H7 (cell line): ENCODE measurements around the gene ERGIC2. TPM values are rescaled to one million over a fixed set of nuclear protein-coding genes. Genes with fewer than 3 reads are reported as not detected.
A peak's percentile ranks its signal among the peaks of the same experiment; 100 is the strongest.

Source experiments
- DNase-seq: peaks from one replicate; pipeline ENCODE4 v3.0.0; 2012
- H3K27me3 ChIP-seq: 2 replicates; pipeline ENCODE4 v1.6.0; 2011; ENCODE audit warnings: mild to moderate bottlenecking, low read length; ENCODE audit not compliant: control insufficient read depth, insufficient read depth
- H3K36me3 ChIP-seq: replicated peaks from 2 replicates; pipeline ENCODE4 v1.5.1; 2011; ENCODE audit warnings: low read length; ENCODE audit not compliant: control insufficient read depth, insufficient read depth
- H3K4me3 ChIP-seq: 2 replicates; pipeline ENCODE4 v1.5.1; 2011; ENCODE audit warnings: low read depth, mild to moderate bottlenecking, control low read depth, low read length, moderate library complexity; ENCODE audit not compliant: insufficient read depth
- total RNA-seq: library from RNA; depleted of rRNA; stranded (reverse); fragments of >200 nt; shearing (Covaris generic); gene quantifications from 2 replicates; pipeline ENCODE4 v1.2.3, GENCODE V29; 2014

ERGIC2 gene
- total RNA-seq, 1 experiment from 2014 or later, result 70.8 TPM

DNA sequence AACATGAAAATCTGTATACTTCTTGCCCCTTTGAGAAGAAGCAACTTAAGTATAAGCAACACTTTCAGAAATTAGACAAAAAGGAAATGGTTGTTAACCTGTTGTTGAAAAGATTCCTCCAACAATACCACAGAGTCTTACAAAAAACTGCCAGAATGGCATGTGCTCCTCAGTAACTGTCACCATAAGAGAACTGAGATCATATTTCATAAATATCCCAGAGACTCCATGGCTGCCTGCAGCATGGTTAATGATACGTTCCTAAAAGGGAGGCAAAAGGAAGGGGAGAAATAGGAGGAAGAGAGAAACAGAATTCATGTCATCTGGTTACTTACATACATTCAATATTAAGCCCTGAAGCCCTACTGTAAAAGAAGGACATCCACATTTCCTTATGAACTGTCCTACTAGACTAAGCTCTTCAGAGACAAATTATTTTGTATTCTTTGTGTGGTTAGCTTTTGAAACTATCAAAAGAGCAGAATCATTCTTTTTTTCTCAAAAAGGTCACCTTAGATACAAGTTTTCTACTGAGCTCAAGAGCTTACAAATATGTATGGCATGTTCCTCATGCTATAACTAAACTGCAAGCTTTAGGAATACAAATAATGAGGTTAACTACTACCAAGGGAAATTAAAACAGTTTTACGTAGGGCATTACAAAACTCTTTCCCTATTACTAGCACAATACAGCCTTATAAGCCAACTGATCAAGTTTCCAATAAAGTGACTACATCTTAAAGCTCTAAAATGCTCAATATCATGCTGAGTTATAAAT, 37.8 kb downstream of the ERGIC2 start:
- no peak overlapping the region for H3K4me3 ChIP-seq
- peaks cover 1% of the 10 kb centered on the region; the same call in 1 of the 2 replicates for H3K36me3 ChIP-seq
- no peaks in the 10 kb centered on the region for H3K27me3 ChIP-seq
- DNase-seq, result no peak

DNA sequence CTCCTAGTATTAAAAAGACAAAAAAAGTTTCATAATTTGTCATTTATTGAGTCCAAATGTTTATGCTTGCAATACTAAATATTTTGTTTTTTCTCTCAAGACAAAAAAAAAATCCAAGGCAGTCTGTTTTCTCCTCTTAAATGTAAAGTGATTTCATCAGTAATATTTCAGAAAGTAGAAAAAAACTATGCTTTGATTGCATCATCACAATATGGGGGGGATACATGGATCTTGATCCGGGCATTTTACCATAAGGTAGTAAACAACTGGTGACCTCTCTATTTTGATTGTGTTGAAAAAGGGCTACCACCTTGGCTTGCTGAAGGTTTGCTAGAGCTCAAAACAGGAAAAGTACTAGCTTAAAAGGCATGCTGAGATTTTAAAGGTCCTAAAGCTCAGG, 43.6 kb downstream of the ERGIC2 start:
- Histone ChIP-seq H3K4me3 (no peak overlapping the region), H3K27me3 (no peaks in the 10 kb centered on the region), H3K36me3 (no peaks in the 10 kb centered on the region; the same call in 1 of the 2 replicates)
- no peak for DNase-seq

DNA sequence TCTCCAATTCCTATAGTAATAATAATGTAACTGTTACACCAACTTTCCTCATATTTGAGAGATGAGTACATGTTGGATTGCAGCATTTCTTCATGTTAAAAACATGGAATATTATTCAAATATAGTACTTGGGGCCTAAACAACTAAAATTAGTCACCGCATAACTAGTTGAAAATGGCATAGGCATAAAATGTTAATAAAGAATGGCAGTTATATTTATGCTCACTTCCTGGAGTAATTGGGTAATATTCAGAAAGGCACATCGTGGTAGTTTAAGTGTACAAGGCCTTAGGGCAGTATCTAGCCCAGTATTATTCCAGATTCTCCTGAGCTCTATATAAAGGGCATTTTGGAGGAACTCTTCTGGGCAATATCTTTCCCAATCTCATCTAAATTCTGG, 46.0 kb downstream of the ERGIC2 start:
- Histone ChIP-seq H3K4me3 (no peak overlapping the region), H3K27me3 (no peaks in the 10 kb centered on the region), H3K36me3 (no peaks in the 10 kb centered on the region)
- no peak for DNase-seq

DNA sequence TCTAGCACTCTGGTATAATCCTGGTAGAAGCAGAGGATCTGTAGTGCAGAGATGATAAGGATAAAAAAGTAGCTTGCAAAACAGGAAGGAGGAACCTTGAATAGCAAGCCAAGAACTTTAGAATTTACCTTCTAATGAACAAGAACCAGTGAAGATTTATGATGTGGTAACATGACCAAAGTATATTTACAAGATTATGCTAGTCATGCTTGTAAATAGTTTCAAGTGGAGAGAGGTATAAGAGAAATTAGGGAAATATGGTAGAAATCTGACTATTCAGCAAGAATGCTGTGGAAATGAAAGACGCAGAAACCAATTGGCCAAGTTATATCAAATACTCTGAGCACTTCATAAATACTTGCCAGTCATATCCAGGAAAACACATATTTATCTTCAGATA, 47.8 kb downstream of the ERGIC2 start:
- no peak for DNase-seq
- no peaks in the 10 kb centered on the region for H3K27me3 ChIP-seq
- H3K36me3 ChIP-seq, result no peaks in the 10 kb centered on the region
- no peak overlapping the region for H3K4me3 ChIP-seq

DNA sequence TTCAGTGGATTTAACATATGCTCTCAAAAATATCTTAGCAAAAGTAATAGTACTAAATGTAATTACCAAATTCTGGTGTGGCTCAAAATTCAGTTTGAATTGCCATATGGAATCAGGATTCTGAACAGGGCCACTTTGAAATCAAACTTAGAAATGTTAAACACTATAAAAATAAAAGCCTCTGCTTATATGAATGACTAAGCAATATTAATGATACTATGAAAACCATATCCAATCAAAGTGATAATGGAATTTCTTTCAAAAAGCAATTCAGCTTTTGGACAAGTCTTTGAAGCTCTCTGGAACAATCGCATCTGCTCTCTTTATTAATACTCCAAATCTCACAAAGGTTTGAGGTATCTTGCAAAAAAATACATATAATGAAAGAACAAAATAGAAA, 51.6 kb downstream of the ERGIC2 start:
- H3K36me3 ChIP-seq, result no peaks in the 10 kb centered on the region
- H3K27me3 ChIP-seq, result no peaks in the 10 kb centered on the region
- H3K4me3 ChIP-seq, result no peak overlapping the region
- no peak for DNase-seq

DNA sequence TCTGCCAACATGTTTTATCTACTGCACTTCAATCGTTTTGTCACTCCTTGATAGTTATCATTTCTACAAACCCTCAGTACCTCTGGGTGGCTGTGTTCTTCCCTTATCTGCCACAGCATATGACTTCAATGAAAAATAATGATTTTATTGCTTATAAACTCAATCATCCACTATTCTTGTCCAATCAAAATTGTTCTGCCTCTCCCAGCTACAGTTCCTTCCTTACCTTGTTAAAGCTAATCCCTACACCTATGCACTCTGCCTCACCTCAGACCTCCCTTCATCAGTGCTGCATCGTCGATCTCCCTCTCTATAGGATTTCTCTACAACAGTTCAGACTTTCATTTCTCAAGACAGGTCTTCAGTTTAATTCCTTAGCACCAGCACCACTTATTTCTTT, 58.8 kb downstream of the ERGIC2 start:
- H3K4me3 ChIP-seq, result no peak overlapping the region
- no peak for DNase-seq
- H3K36me3 ChIP-seq, result no peaks in the 10 kb centered on the region; the same call in 1 of the 2 replicates
- H3K27me3 ChIP-seq, result no peaks in the 10 kb centered on the region

DNA sequence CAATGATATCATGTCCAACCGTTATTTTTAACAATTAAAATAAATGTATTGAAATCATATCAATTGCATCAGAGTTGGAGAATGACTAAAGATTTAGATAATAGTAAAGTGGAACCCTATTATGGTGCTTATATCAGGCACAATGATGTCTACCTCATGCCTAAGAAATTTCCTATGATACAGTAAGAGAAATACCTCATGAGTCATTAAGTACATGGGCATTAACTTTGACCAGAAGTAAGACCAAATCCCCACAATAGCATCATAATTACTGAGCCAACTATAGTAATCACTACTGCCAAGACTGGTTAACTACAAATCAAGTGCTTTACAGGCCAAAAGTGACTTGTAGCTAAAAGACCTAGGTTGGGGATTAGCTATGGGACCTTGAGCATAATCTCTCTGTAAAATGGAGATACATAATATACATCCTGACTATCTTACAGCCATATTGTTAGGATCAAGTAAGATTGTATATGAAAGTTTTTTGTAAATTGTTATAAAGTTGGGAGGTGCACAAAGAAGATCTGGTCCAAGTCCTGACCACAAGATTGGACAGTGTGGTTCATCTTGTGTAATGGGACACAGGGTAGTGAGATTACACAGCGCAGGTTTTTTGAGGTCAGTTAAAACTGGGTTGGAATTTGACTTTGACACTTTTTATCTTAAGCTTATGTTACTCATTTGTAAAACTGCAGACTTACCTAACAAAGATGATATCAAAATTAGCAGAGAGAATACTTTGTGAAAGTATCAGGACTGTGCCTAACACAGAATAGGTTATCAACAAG, 60.5 kb downstream of the ERGIC2 start:
- no peak for DNase-seq
- Histone ChIP-seq H3K4me3 (no peak overlapping the region), H3K36me3 (no peaks in the 10 kb centered on the region; the same call in 1 of the 2 replicates), H3K27me3 (no peaks in the 10 kb centered on the region)

DNA sequence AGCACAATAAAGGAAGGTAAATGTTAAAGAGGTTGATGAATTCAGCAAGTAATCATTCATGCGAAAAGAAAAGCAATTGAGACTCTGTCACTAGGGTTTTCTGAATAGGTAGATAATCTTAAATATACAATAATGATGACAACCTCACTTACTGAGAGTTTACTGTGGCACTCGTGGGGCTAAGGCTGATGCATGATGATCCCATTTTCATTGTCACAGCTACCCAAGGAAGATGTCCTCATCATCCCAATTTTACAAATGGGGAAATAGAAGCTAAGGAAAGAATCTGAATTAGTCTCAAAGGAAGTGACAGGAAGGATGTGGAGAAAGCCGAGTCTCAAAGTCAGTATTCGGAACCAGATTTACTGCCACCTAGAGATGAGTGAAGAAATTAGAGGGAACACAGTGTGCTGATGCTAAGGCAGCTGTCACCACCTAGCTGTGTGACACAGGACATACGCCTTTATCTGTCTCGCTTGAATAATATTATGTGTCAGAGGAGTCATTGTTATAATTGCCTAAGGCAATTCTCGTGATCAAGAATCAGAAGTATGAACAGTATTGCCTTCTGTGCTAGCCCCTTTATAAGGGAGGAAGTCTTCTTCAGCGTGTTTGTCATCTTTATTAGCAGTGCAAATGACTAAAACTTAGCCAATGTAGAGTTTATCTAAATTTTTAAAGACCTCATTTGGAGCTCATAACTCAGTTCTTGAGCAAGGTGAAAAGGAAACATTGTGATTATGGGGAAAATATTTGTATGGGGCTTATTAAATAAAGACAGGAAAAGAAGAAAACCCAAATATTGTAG, 63.2 kb downstream of the ERGIC2 start:
- DNase-seq, result peak; percentile 42
- H3K4me3 ChIP-seq, result no peak overlapping the region
- H3K36me3 ChIP-seq, result no peaks in the 10 kb centered on the region; the same call in 1 of the 2 replicates
- no peaks in the 10 kb centered on the region for H3K27me3 ChIP-seq

DNA sequence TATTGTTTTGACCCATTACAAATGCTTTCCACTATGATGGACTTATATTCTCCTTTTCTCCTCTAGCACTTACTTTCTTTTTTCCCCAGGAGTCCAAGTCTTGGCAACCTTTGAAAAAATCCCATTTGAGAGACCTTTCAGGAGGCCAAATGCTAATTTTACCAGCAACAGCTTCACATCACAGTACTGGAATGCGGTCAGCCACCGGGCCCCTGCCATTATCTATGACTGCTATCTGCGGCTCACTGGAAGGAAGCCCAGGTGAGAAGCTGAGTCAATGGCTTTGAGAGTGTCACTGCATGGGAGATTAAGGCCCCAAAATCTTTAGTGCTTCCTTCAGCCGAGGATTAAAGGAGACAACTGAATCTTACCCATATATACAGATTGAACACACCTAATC, 64.2 kb downstream of the ERGIC2 start:
- DNase-seq, result peak; percentile 17
- Histone ChIP-seq H3K36me3 (no peaks in the 10 kb centered on the region), H3K27me3 (no peaks in the 10 kb centered on the region), H3K4me3 (no peak overlapping the region)

DNA sequence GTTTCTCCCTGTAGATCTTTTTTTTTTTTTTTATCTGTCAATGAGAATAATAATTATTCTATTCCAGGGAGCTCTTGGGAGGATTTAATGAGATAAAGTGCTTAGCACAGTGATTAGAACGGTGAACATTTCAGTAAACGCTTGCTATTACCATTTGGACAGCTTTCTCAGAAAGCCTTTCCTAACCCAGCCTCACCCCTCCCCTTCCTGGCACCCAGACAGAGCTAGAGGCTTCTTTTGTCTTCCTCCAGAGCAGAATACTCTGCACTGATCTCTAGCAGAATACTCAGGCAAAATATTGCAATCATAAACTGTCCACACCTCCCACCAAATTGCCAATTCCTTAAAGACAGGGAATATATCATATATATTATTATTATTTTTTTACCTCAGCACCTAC, 66.6 kb downstream of the ERGIC2 start:
- DNase-seq, result no peak
- H3K4me3 ChIP-seq, result no peak overlapping the region
- H3K27me3 ChIP-seq, result no peaks in the 10 kb centered on the region

DNA sequence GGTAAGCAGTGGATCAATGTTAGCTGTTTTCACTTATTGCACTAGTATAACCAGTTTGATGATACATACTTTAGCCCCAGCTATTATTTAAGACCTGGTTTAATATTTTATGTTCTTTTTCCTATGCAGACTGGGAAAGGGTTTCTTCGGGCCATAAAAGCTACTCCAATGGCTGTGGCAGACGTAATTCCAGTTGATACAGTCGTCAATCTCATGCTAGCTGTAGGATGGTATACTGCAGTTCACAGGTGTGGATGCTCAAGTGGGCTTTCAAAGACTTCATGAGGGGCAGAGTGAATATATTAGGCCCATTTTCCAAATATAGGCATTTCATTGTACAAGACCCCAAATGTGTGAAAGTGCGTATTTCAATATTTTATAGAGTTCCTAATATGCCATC, 70.1 kb downstream of the ERGIC2 start:
- Histone ChIP-seq H3K36me3 (no peaks in the 10 kb centered on the region), H3K27me3 (no peaks in the 10 kb centered on the region), H3K4me3 (no peak overlapping the region)
- no peak for DNase-seq

More for the DNA sequence above, 66.6 kb downstream of the ERGIC2 start:
- H3K36me3 ChIP-seq, result no peaks in the 10 kb centered on the region

DNA sequence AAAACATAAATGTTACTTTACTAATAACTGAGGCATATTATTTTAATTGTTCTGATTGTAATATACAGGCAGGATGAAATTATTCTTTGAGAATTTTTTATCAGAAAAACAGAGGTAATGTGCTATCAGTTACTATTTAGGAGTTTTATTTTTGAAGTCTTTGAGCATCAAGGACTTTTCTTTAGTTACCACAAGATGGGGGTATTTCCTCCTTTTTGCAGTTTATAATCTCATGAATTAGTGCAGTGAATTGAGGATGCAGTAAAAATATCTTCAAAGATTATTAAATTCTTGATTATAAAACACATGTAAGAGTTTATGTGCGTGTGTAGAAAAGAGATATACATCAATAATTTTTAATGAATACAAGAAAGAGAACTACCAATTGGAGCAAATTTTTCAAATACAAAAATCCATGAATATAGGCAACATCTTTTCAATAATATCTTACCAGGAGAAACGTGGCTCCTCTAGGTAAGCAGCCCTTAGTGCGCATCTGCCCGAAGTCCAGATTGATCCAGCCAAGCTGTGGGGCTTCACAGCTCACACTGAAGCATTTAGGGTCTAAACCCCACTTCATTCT, 71.6 kb downstream of the ERGIC2 start:
- DNase-seq, result no peak
- H3K36me3 ChIP-seq, result no peaks in the 10 kb centered on the region
- no peaks in the 10 kb centered on the region for H3K27me3 ChIP-seq
- H3K4me3 ChIP-seq, result no peak overlapping the region

DNA sequence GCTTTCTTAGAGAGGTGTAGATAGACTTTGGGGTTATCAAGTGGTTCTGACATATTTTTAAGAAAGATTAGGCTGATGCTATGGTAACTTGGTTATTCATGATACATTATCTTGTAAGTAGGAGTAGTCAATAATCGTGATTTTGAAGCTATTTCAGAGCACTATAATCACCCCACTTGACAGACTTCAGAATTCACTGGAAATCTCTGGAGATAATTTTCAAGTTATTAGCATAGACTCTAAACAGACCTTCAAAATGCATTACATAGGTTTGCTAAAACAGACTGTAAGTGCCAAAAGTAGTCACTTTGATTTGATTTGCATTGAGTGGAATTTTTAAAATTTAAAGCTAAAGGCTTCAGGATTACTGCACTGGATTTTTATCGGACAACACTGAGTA, 74.3 kb downstream of the ERGIC2 start:
- Histone ChIP-seq H3K27me3 (no peaks in the 10 kb centered on the region), H3K36me3 (no peaks in the 10 kb centered on the region), H3K4me3 (no peak overlapping the region)
- no peak for DNase-seq

DNA sequence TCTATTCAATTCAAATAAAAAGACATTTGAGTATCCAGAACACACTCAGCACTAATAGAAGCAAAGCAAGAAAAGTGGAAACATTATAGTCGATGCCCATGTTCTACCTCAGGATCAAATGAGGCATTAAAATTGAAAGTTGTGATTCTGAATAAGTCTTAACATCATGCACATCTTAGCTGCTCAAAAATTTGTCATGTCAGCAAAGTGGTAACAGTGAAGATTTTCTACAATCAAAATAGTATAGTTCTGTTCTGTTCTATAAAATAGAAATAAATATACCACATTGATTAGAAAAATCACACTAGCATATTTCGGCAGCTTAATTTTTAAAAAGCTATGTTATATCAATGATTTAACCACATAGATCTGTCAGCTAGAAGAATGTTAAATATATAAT, 74.7 kb downstream of the ERGIC2 start:
- Histone ChIP-seq H3K36me3 (no peaks in the 10 kb centered on the region), H3K4me3 (no peak overlapping the region), H3K27me3 (no peaks in the 10 kb centered on the region)
- no peak for DNase-seq
